Measurements from ENCODE around the gene ANP32B.
"Not testable (repeated sequence)": the region's sequence is repeated elsewhere in the genome, so short reads cannot be mapped to it uniquely, and the experiment has no call there.

ANP32B gene

DNA sequence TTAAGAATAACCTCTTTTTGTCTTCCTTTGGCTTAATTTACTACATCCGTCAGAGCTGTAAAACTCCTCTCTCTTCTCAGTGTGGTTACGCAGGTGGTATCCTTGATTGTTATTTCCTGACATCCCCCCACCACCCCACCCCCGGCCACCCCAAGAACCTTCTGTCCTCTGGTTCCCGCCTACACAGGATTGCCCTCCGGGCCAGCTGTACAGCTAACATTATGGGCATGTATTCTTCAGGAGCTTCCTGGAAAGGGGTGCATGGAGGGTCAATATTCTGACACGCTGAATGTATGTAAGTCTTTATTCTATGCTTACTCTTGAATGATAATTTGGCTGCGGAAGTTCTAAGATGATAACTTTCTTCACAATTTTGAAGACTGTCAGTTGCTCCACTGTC, 13.0 kb upstream of the ANP32B start:
- TF ChIP-seq, protein P1, sequence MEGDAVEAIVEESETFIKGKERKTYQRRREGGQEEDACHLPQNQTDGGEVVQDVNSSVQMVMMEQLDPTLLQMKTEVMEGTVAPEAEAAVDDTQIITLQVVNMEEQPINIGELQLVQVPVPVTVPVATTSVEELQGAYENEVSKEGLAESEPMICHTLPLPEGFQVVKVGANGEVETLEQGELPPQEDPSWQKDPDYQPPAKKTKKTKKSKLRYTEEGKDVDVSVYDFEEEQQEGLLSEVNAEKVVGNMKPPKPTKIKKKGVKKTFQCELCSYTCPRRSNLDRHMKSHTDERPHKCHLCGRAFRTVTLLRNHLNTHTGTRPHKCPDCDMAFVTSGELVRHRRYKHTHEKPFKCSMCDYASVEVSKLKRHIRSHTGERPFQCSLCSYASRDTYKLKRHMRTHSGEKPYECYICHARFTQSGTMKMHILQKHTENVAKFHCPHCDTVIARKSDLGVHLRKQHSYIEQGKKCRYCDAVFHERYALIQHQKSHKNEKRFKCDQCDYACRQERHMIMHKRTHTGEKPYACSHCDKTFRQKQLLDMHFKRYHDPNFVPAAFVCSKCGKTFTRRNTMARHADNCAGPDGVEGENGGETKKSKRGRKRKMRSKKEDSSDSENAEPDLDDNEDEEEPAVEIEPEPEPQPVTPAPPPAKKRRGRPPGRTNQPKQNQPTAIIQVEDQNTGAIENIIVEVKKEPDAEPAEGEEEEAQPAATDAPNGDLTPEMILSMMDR (IDR thresholded peaks at IDR 0.05; ENCODE audit: low read depth, low read length), result no peak
- Histone ChIP-seq H3K4me3 (ENCODE audit: low read depth, low read length) (no peak overlapping the region), H3K9me3 (no peaks in the 10 kb centered on the region), H3K27me3 (peaks cover 4% of the 10 kb centered on the region; the same call in 1 of the 2 replicates), H3K36me3 (no peaks in the 10 kb centered on the region), H3K4me1 (no peaks in the 10 kb centered on the region)
- no peak for DNase-seq

DNA sequence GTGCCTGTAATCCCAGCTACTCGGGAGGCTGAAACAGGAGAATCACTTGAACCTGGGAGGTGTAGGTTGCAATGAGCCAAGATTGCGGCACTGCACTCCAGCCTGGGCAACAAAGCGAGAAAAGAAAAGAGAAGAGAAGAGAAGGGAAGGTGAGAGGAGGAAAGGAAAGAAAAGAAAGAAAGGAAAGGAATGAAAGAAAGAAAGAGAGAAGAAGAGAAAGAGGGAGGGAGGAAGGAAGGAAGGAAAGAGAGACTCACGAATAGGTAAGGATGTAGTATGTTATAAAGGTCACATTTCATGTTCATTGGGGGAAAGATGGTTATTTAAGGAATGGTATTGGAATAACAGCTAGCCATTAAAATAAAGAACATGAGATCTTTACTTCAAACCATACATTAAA, 10.4 kb upstream of the ANP32B start:
- TF ChIP-seq, protein P1 (IDR thresholded peaks at IDR 0.05; ENCODE audit: low read depth, low read length), result no peak
- Histone ChIP-seq H3K4me3 (ENCODE audit: low read depth, low read length) (no peak overlapping the region), H3K36me3 (no peaks in the 10 kb centered on the region), H3K27me3 (peaks cover 4% of the 10 kb centered on the region; the same call in 1 of the 2 replicates), H3K9me3 (no peaks in the 10 kb centered on the region), H3K4me1 (no peaks in the 10 kb centered on the region)
- DNase-seq, result no peak

DNA sequence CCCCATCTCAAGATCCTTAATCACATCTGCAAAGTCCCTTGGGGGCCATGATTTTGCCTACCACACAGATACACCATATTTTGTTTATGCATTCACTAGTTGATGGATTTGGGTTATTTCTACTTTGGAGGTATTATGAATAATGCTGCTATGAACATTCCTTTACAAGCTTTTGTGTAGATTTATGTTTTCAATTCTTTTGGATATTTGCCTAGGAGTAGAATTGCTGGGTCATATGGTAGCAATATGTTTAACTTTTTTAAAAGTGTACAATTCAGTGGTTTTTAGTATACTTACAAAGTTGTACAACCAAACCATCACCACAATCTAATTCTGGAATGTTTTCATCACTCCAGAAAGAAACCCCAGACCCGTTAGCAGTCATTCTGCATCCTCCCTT, 7.8 kb upstream of the ANP32B start:
- TF ChIP-seq, protein P1 (IDR thresholded peaks at IDR 0.05; ENCODE audit: low read depth, low read length), result no peak
- Histone ChIP-seq H3K4me1 (no peaks in the 10 kb centered on the region), H3K4me3 (ENCODE audit: low read depth, low read length) (no peak overlapping the region), H3K27me3 (peaks cover 4% of the 10 kb centered on the region; the same call in 1 of the 2 replicates), H3K9me3 (no peaks in the 10 kb centered on the region), H3K36me3 (no peaks in the 10 kb centered on the region)
- DNase-seq, result no peak

DNA sequence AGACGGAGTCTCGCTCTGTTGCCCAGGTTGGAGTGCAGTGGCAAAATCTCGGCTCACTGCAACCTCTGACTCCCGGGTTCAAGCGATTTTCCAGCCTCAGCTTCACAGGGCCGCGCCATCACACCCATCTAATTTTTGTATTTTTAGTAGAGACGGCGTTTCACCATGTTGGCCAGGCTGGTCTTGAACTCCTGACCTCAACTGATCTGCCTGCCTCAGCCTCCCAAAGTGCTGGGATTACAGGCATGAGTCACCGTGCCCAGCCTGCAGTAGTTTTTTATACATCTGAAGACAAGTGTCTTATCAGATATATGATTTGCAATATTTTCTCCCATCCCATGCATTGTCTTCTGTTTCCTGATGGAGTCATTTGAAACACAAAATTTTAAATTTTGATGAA, 6.5 kb upstream of the ANP32B start:
- not testable (repeated sequence) for H3K27me3 ChIP-seq; H3K36me3 ChIP-seq; H3K4me3 ChIP-seq (ENCODE audit: low read depth, low read length); H3K9me3 ChIP-seq; DNase-seq; H3K4me1 ChIP-seq

DNA sequence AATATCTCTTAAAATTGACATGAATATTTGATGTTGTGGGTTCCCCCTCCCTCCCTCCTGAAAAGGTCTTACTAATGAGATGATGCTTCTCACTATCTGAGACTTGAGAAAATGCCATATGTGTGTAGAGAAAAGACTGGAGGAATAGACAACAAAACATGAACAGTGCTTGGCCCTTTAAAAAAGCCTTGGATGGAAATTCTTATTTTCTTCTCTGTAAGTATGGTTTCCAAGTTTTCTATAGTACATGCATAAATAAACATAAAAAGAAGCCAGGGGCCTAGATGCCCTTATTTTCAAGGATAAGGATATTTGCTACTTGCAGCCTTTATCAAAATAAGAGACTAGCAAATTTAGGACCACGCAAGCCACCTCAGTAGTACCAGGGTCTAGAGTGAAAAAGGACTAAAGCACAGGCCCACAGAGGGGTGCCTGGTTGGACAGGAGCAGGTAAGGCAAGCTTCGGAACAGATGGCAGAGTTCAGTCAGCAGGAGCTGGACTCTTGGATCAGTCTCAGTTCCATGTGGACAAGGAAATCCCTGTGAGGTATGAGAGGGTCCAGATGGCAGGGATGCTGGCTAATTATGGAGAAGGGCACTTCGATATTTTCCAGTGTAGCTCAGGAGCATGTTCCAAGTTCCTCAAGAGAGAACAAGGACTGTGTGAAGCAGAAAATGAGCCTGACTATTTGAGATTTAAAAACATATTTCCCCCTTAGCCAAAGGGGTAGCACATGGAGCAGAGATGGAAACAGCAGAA, 4.6 kb upstream of the ANP32B start:
- H3K27me3 ChIP-seq, result no peaks in the 10 kb centered on the region
- DNase-seq, result no peak
- H3K4me3 ChIP-seq (ENCODE audit: low read depth, low read length), result no peak overlapping the region
- H3K36me3 ChIP-seq, result peaks cover 3% of the 10 kb centered on the region
- TF ChIP-seq, protein P1 (IDR thresholded peaks at IDR 0.05; ENCODE audit: low read depth, low read length), result no peak
- no peaks in the 10 kb centered on the region for H3K9me3 ChIP-seq
- peaks cover 12% of the 10 kb centered on the region; the same call in 1 of the 2 replicates for H3K4me1 ChIP-seq

DNA sequence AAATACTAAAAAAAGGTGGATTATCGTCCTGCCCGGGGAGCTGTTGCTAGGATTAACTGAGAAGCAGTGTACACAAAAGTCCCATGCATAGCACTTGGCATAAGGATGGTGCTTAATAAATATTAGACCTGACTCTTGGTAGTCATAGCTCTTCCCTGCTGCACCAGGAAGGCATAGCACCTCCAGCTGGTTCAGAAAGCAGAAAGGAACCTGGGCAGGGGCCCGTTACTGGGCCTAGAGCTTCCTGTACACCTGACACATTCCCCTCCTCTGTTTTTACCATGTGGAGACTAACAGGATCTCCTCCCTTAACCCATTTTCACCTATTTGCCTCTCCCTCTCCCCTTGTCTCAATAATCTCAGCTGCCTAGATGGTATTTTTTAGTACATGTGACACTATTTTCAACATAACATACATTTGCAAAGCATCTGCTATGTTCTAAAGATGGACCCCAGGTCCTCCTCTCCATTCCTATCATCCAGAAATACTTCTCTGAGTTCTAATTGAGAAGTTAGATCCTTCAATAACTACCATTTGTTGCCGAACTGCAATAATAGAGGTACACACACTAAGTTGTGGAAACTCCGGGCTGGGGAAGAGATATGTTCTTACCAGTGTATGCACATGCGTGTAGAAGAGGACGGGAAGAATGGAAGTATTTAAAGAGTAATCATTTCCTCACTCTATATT, 3.2 kb upstream of the ANP32B start:
- Histone ChIP-seq H3K4me3 (ENCODE audit: low read depth, low read length) (no peak overlapping the region), H3K27me3 (no peaks in the 10 kb centered on the region), H3K36me3 (peaks cover 14% of the 10 kb centered on the region), H3K9me3 (no peaks in the 10 kb centered on the region), H3K4me1 (peaks cover 12% of the 10 kb centered on the region; the same call in 1 of the 2 replicates)
- DNase-seq, result no peak
- TF ChIP-seq, protein P1 (IDR thresholded peaks at IDR 0.05; ENCODE audit: low read depth, low read length), result no peak
